Mononuclear cell (primary cell): Measurements from ENCODE around the gene LSAMP. TPM values are rescaled to one million over a fixed set of nuclear protein-coding genes. Genes with fewer than 3 reads are reported as not detected.
"Not testable (repeated sequence)": the region's sequence is repeated elsewhere in the genome, so short reads cannot be mapped to it uniquely, and the experiment has no call there.

Source experiments
- H3K27me3 ChIP-seq: 2 replicates; pipeline ENCODE4 v1.6.0; 2011; ENCODE audit warnings: low read length, control low read depth; ENCODE audit not compliant: insufficient read depth
- H3K4me1 ChIP-seq: 2 replicates; pipeline ENCODE4 v1.5.1; 2011; ENCODE audit warnings: mild to moderate bottlenecking, low read length, control low read depth; ENCODE audit not compliant: insufficient read depth
- H3K4me3 ChIP-seq: 2 replicates; pipeline ENCODE4 v1.5.1; 2011; ENCODE audit warnings: mild to moderate bottlenecking, low read length, moderate library complexity
- H3K9me3 ChIP-seq: 2 replicates; pipeline ENCODE4 v1.5.1; 2011; ENCODE audit warnings: low read depth, mild to moderate bottlenecking, control low read depth, low read length
- total RNA-seq: library from RNA; depleted of rRNA; stranded (reverse); fragments of >200 nt; gene quantifications from one replicate; pipeline ENCODE4 v1.2.3, GENCODE V29; 2012

The LSAMP gene
- total RNA-seq, 1 donor, result not detected

- no peak overlapping the region for H3K4me3 ChIP-seq
- no peaks in the 10 kb centered on the region for H3K27me3 ChIP-seq
- no peaks in the 10 kb centered on the region for H3K9me3 ChIP-seq
- no peaks in the 10 kb centered on the region for H3K4me1 ChIP-seq
These were observed 582.4 kb downstream of the LSAMP start for GRCh38 chr3:115862849-115863248.

- Histone ChIP-seq H3K4me3 (no peak overlapping the region), H3K9me3 (no peaks in the 10 kb centered on the region), H3K27me3 (no peaks in the 10 kb centered on the region), H3K4me1 (no peaks in the 10 kb centered on the region)
These were observed 583.2 kb downstream of the LSAMP start for GRCh38 chr3:115862099-115862498.

DNA sequence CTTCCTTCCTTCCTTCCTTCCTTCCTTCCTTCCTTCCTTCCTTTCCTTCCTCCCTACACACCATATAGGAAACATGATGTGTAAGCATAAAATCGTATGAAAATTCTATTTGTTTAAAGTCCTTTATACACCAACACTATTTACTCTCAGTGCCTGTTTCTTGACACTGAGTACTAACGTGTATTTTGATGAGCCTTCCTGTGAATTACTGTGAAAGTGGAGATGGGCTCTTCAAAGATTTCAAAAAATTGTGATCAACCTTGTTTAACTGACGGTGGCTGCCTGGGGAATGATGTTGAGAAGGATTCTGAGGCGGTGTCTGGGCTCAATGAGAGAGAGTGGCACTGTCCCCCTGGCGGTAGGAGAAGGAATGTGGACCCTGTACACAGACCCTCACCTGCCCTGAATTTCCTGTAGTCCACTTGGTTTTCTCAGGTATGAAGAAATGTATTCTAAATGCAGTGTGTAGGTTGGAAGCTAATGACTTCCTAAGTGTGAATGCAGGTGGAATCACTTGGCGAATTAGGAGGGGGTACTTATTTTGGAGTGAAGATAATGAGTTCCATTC is 584.0 kb downstream of the LSAMP start:
- Histone ChIP-seq H3K27me3 (no peaks in the 10 kb centered on the region), H3K4me1 (no peaks in the 10 kb centered on the region), H3K9me3 (no peaks in the 10 kb centered on the region), H3K4me3 (no peak overlapping the region)

DNA sequence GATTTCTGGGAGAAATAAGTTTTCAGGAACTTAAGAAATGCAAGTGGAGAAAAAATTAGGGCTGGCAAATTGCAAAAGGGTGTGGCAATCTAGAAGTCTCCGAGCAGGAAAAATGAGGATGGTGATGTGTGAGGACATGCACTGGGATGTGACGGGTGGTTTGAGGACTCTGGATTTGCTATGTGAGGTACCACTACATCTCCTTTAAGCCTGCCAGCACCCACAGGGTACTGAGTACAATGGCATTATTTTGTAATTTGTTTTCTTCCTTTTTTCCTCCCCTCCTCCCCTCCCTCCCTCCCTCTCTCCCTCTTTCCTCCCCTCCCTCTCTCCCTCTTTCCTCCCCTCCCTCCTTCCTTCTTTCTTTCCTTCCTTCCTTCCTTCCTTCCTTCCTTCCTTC is 584.5 kb downstream of the LSAMP start:
- no peaks in the 10 kb centered on the region for H3K27me3 ChIP-seq
- H3K9me3 ChIP-seq, result no peaks in the 10 kb centered on the region
- no peaks in the 10 kb centered on the region for H3K4me1 ChIP-seq
- H3K4me3 ChIP-seq, result no peak overlapping the region

DNA sequence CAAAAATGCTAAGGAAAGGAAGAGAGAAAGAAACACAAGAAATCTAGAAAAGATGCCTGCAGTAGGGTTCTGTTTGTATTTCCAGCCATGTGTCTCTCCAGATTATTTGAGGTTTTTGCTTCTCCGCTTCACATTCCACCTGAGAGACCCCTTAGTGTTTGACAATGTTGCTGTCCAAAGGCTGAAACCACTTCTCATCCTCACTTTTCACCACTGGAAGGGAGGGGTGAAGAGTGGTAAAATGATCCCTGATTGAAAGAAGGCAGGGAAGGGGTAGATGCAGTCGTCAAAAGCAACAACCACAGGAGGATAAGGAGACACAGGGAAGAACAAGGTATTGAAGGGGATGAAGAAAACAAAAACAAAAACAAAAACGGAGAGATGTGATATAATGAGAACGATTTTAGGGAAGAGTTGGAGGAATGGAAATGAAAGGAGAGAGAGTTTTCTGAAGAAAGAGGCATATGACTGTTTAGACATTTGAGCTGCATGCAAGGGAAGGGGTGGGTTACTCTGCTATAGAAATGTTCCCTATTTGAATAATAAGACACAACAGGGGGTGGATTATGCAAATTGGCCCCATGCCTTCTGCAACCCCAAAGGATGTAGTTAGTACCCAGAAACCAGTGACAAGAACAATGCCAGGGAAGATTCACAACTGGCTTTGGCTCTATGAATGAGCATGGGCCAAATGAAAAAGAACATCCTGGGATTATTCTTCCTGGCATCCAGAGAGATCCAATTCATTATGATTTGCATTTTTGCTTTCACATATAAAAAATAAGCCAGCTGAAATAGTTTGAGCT is 586.1 kb downstream of the LSAMP start:
- no peaks in the 10 kb centered on the region for H3K27me3 ChIP-seq
- no peak overlapping the region for H3K4me3 ChIP-seq
- no peaks in the 10 kb centered on the region for H3K9me3 ChIP-seq
- H3K4me1 ChIP-seq, result no peaks in the 10 kb centered on the region

GRCh38 chr3:115857518-115858136 is 587.7 kb downstream of the LSAMP start:
- no peaks in the 10 kb centered on the region for H3K4me1 ChIP-seq
- H3K27me3 ChIP-seq, result no peaks in the 10 kb centered on the region
- no peak overlapping the region for H3K4me3 ChIP-seq
- H3K9me3 ChIP-seq, result no peaks in the 10 kb centered on the region

DNA sequence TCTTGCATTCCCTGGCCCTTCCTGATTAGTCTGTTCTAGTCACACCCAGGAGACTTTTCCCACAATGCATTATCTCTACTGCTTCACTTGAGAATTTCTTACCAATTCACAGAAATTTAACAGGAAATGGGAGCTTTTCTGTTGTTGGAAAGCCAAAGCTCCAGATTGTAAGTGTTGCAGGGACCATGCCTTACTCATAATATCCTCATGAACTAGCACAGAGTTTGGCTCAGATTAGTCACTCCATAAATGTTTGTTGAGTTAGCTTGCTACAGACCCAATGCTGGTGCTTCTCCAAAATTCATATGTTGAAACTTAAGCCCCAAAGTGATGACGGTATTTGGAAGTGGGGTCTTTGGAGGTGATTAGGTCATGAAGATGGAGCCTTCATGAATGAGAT is 589.4 kb downstream of the LSAMP start:
- no peaks in the 10 kb centered on the region for H3K27me3 ChIP-seq
- H3K4me3 ChIP-seq, result no peak overlapping the region

DNA sequence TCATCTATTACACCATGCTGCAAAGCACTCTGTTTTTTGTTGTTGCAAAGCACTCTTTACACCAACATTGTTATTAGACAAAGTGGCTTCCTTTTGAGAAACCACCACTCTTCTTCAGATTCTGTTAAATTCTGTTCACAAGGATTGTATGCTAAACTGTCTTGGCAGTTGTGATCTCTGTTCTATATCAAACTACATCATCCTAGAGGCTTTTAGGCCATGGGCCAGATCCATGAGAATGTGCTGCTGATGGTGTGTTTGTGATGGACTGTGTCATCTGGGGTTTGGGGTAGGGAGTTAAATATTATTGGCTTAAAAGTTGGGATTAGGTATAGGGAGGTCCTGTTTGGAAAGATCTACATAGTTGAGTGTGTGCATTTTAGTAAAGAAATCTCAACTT is 592.2 kb downstream of the LSAMP start:
- H3K27me3 ChIP-seq, result peaks cover 4% of the 10 kb centered on the region
- no peaks in the 10 kb centered on the region for H3K4me1 ChIP-seq
- H3K4me3 ChIP-seq, result no peak overlapping the region
- H3K9me3 ChIP-seq, result no peaks in the 10 kb centered on the region

More for the DNA sequence above, 589.4 kb downstream of the LSAMP start:
- no peaks in the 10 kb centered on the region for H3K9me3 ChIP-seq
- H3K4me1 ChIP-seq, result no peaks in the 10 kb centered on the region

- no peaks in the 10 kb centered on the region for H3K9me3 ChIP-seq
- H3K4me3 ChIP-seq, result no peak overlapping the region
- no peaks in the 10 kb centered on the region for H3K4me1 ChIP-seq
- peaks cover 4% of the 10 kb centered on the region for H3K27me3 ChIP-seq
These were observed 593.0 kb downstream of the LSAMP start for GRCh38 chr3:115852278-115852677.

- Histone ChIP-seq H3K27me3 (peaks cover 4% of the 10 kb centered on the region), H3K4me3 (no peak overlapping the region), H3K9me3 (no peaks in the 10 kb centered on the region), H3K4me1 (no peaks in the 10 kb centered on the region)
These were observed 593.7 kb downstream of the LSAMP start for GRCh38 chr3:115851571-115851970.

DNA sequence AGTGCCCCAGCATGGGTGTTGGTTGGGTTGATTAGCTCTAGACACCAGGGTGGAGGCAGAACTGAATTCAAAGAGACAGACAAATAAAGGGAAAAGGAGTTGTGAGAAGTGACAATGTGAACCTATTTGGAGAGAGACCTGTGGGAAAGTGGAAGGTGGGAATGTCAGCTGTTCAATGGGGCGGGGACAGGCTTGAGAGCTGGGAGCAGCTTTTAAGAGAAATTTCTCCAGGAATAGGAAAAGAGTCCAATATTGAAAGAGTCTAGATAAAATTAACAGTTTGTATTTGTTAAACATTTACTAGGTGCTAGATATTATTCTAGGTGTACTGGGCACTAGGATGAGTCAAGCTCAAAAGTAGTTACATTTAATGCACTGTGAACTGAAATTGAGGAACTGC is 596.6 kb downstream of the LSAMP start:
- Histone ChIP-seq H3K27me3 (peaks cover 4% of the 10 kb centered on the region), H3K9me3 (no peaks in the 10 kb centered on the region), H3K4me3 (no peak overlapping the region), H3K4me1 (no peaks in the 10 kb centered on the region)

- Histone ChIP-seq H3K27me3 (peaks cover 4% of the 10 kb centered on the region), H3K4me1 (no peaks in the 10 kb centered on the region), H3K9me3 (no peaks in the 10 kb centered on the region), H3K4me3 (no peak overlapping the region)
These were observed 599.3 kb downstream of the LSAMP start for GRCh38 chr3:115845986-115846385.

- not testable (repeated sequence) for H3K9me3 ChIP-seq, H3K27me3 ChIP-seq, H3K4me3 ChIP-seq, H3K4me1 ChIP-seq
These were observed 600.6 kb downstream of the LSAMP start for GRCh38 chr3:115844729-115845128.

DNA sequence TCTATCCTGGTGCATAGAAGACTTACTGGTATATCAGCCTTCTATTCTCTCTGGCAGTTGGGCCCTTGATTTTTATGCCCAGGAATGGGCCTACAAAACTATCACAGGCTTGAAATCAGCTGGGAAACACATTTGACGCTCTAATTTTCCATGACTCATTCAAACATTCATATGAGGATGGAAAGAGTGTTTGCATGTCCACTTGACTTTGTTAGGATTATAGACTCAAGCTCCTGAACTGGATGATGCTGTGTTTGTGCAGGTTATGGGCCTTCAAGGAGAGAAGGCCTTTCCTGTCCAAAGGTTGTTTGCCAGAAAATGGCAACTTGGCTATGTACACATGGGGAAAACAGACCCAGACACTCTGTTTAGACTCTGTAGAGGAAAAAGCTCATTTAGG is 602.1 kb downstream of the LSAMP start:
- no peaks in the 10 kb centered on the region for H3K27me3 ChIP-seq
- no peaks in the 10 kb centered on the region for H3K4me1 ChIP-seq
- H3K4me3 ChIP-seq, result no peak overlapping the region
- H3K9me3 ChIP-seq, result no peaks in the 10 kb centered on the region

DNA sequence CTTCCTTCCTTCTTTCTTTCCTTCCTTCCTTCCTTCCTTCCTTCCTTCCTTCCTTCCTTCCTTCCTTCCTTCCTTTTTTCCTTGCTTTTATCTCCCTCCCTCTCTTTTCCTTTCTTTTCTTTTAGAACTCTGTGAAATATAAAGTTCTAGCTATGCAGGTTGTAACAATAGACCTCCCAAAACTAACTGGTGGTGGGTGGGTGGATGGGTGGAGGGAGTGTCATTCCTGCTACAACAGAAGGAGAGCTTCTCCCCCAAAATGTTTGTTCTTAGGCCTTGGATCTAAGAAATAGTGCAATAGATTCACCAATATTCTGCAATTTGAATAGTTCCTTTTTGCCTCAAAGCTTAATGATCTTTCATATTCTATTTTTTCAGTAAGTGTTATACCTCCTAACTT is 606.0 kb downstream of the LSAMP start:
- no peaks in the 10 kb centered on the region for H3K9me3 ChIP-seq
- no peaks in the 10 kb centered on the region for H3K4me1 ChIP-seq
- no peaks in the 10 kb centered on the region for H3K27me3 ChIP-seq
- H3K4me3 ChIP-seq, result no peak overlapping the region

DNA sequence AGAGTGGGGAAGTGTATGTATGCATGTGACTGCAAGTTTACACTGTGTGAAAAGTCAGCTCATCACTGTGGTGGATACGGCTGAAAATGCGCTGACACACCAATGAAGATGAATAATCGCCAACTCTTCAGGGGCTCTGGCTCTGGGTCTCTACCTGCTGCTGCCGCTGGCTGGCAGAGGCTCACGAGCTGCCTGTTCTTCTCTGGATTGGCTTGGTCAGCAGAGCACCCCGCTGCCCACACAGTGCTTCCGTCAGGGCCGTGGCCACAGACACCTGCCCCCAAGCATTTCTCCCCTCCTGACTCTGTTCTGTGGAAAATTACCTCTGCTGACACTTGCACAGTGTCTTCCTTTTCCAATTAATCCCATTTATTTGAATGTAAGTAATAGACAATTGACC is 606.5 kb downstream of the LSAMP start:
- Histone ChIP-seq H3K4me1 (no peaks in the 10 kb centered on the region), H3K4me3 (no peak overlapping the region), H3K27me3 (no peaks in the 10 kb centered on the region), H3K9me3 (no peaks in the 10 kb centered on the region)
